K562 (cell line): ENCODE measurements around the gene COL15A1. TPM values are rescaled to one million over a fixed set of nuclear protein-coding genes. Genes with fewer than 3 reads are reported as not detected.

Source experiments
- DLX4 ChIP-seq: fragments of 250-450 bp; sonication (Bioruptor Pico); IDR thresholded peaks from 2 replicates; pipeline ENCODE4 v1.6.1; 2021; ENCODE audit warnings: mild to moderate bottlenecking
- E2F3 ChIP-seq: fragments of 250-450 bp; sonication (Bioruptor Pico); IDR thresholded peaks from 2 replicates; pipeline ENCODE4 v1.4.0; 2020; ENCODE audit warnings: mild to moderate bottlenecking
- HDAC2 ChIP-seq: fragments of 450-650 bp; IDR thresholded peaks from 2 replicates; pipeline ENCODE4 v1.6.1; 2016; ENCODE audit warnings: mild to moderate bottlenecking
- HMG20A ChIP-seq: fragments of 450-650 bp; formaldehyde crosslinking; conservative IDR thresholded peaks from 2 replicates; pipeline ENCODE4 v1.4.0; 2020; ENCODE audit warnings: mild to moderate bottlenecking, mixed read lengths
- KDM2B ChIP-seq: fragments of 250-450 bp; sonication (Bioruptor Pico); IDR thresholded peaks from 2 replicates; pipeline ENCODE4 v1.8.0; 2021; ENCODE audit warnings: mild to moderate bottlenecking, moderate library complexity
- NRF1 ChIP-seq, 2 experiments: fragments of 450-650 bp; IDR thresholded peaks in 1 of 2; conservative IDR thresholded peaks in 1 of 2; 2 replicates each; pipeline ENCODE4 v1.6.1; 2014; ENCODE audit warnings: mild to moderate bottlenecking in 2 of 2
- PHTF2 ChIP-seq: fragments of 250-450 bp; sonication (Bioruptor Pico); IDR thresholded peaks from 2 replicates; pipeline ENCODE4 v1.5.0; 2021; ENCODE audit warnings: mild to moderate bottlenecking
- SMAD2 ChIP-seq: fragments of 150-350 bp; IDR thresholded peaks from 2 replicates; pipeline ENCODE4 v1.6.1; 2014; ENCODE audit warnings: low read depth, mild to moderate bottlenecking, low read length
- SPI1 ChIP-seq: IDR thresholded peaks from 2 replicates; pipeline ENCODE4 v1.6.1; 2011; ENCODE audit warnings: low read depth, low read length, control low read depth, borderline replicate concordance
- ZBTB33 ChIP-seq: sonication (generic); formaldehyde crosslinking; IDR thresholded peaks from 2 replicates; pipeline ENCODE4 v1.8.1; 2023; ENCODE audit warnings: mild to moderate bottlenecking, missing genetic modification reagents
- ZEB2 ChIP-seq: fragments of 450-650 bp; IDR thresholded peaks from 2 replicates; pipeline ENCODE4 v1.6.1; 2016
- ZNF318 ChIP-seq, 2 experiments: fragments of 450-650 bp; IDR thresholded peaks; 2 replicates each; pipeline ENCODE4 v1.6.1; 2016; ENCODE audit warnings: mild to moderate bottlenecking in 2 of 2, borderline replicate concordance in 1 of 2, low read depth in 1 of 2, moderate library complexity in 1 of 2
- ZNF79 ChIP-seq: fragments of 250-450 bp; sonication (Bioruptor Pico); IDR thresholded peaks from 2 replicates; pipeline ENCODE4 v1.4.0; 2020; ENCODE audit warnings: low read depth, mild to moderate bottlenecking, moderate library complexity
- polyA plus RNA-seq, 8 experiments: library from polyadenylated mRNA; depleted of rRNA in 4 of 8; stranded (reverse) in 5 of 8; unstranded in 3 of 8; fragments of >200 nt; fragmentation: Nextera tagmentation in 2 of 8; fragmentation: Illumina TruSeq in 1 of 8; extraction: Ambion mirVana in 2 of 8; extraction: Trizol in 1 of 8; gene quantifications; 2 replicates each; pipeline versions ENCODE4 v1.2.1 to v1.2.3, GENCODE V29; 2011 to 2014; ENCODE audit warnings: inconsistent platforms in 1 of 8, missing spikeins in 1 of 8
- total RNA-seq, 7 experiments: library from RNA; depleted of rRNA in 6 of 7; stranded (reverse); fragments of >200 nt in 6 of 7; fragmentation: Illumina TruSeq in 2 of 7; extraction: Trizol in 2 of 7; gene quantifications; 2 replicates each; pipeline versions ENCODE4 v1.2.1 to v1.2.3, GENCODE V29; 2011 to 2021; ENCODE audit warnings: low replicate concordance in 1 of 7
- TF ChIP-seq, protein P1 (sequence below): sonication (generic); formaldehyde crosslinking; IDR thresholded peaks from 2 replicates; pipeline ENCODE4 v1.8.1; 2022; ENCODE audit warnings: missing genetic modification reagents

The COL15A1 gene
- total and polyA plus RNA-seq, 9 of the 15 experiments (the other 6 are each of a cell fraction or from before 2014, with no cell fraction given) = 0.46 to 5.1 (median 2.6) TPM

DNA sequence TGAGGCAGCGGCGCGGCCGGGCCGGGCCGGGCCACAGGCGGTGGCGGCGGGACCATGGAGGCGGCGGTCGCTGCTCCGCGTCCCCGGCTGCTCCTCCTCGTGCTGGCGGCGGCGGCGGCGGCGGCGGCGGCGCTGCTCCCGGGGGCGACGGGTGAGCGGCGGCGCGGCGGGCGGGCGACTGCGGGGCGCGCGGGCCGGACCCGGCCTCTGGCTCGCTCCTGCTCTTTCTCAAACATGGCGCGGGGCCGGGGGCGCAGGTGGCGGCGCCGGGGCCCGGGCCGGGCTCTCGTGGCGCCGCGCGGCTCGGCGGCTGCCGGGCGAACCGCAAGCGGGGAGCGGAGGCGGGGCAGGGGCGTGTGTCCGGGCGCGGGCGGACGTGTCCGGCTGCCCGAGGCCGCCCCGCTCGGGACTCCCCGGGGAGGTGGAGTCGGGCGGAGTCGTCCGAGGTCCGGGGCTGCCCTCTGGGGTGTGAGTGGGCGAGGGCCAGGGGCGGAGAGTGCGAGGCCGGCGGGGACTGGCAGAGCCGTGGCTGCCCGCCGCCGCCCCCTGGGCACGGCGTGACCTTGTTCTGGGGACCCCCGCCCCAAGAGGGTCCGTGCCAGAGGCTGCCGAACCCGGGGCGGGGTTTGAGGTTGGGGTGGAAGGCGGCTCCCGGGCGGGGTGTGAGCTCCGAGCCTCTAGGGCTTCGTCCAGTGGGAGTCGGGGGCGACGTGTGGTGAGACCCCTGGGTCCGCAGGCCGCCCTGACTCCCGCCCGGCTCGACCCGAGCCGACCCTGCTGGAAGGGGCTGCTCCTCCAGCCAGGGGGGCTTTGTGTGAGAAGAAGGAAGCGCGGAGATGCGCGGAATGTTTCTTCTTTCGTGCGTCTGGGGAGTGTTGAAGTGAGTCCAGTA is 161.7 kb downstream of the COL15A1 start (continued):
- TF ChIP-seq ZNF318 (IDR thresholded peaks at IDR 0.05; ENCODE audit: borderline replicate concordance in 1 of 2, low read depth in 1 of 2) (no peak), PHTF2 (CRISPR knock-in tag) (no peak), ZEB2 (no peak), KDM2B (CRISPR knock-in tag) (peak; percentile 65; the same call in 1 of the 2 replicates), NRF1 (conservative IDR thresholded peaks at IDR 0.05 in 1 of 2, IDR thresholded peaks at IDR 0.05 in 1 of 2) (peak; percentile 42 to 54; a peak in 2 of 4 replicates), SMAD2 (no peak), HMG20A (no peak), ZBTB33 (CRISPR knock-in tag) (no peak), ZNF79 (no peak), DLX4 (no peak), SPI1 (peak; percentile 15; the same call in 1 of the 2 replicates), HDAC2 (no peak), E2F3 (CRISPR knock-in tag) (no peak)
- TF ChIP-seq, protein P1, sequence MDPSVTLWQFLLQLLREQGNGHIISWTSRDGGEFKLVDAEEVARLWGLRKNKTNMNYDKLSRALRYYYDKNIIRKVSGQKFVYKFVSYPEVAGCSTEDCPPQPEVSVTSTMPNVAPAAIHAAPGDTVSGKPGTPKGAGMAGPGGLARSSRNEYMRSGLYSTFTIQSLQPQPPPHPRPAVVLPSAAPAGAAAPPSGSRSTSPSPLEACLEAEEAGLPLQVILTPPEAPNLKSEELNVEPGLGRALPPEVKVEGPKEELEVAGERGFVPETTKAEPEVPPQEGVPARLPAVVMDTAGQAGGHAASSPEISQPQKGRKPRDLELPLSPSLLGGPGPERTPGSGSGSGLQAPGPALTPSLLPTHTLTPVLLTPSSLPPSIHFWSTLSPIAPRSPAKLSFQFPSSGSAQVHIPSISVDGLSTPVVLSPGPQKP (CRISPR knock-in tag) = no peak
